ENCODE data around the gene FAH. TPM values are rescaled to one million over a fixed set of nuclear protein-coding genes. Genes with fewer than 3 reads are reported as not detected.

The FAH gene
- total RNA-seq, 3 donors from 2014 or later: 19.1 to 21.9 (median 20.0) TPM

DNA sequence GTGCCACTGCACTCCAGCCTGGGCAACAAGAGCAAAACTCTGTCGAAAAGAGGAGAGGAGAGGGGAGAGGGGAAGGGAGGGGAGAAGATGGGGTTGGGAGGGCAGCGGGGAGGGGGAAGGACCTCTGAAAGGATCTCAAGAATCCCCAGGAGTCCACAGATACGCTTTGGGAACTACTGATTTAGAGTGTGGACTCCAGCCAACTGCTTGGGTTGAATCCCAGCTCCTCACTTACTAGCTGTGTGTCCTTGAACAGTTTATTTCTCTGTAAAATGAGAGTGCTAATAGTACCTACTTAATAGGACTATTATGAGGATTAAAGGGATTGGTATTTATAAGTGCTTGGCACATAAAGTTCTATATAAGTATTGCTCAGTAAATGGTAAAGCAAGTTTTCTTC lies 45.0 kb upstream of the FAH start:
- intact Hi-C loops (cut with DNase I, micrococcal nuclease): no loop called here
- peaks cover 11% of the 10 kb centered on the region for H3K4me1 ChIP-seq (ENCODE audit: low read depth)

GRCh38 chr15:80109388-80109787 lies 43.4 kb upstream of the FAH start:
- Histone ChIP-seq H3K4me1 (ENCODE audit: low read depth) (peaks cover 10% of the 10 kb centered on the region), H3K4me3 (no peak overlapping the region), H3K9me3 (no peaks in the 10 kb centered on the region), H3K36me3 (ENCODE audit: low read depth) (no peaks in the 10 kb centered on the region)
- intact Hi-C loops (cut with DNase I, micrococcal nuclease): no loop called here
- DNase-seq (no peak), ATAC-seq (no peak)
- TF ChIP-seq, protein P1, sequence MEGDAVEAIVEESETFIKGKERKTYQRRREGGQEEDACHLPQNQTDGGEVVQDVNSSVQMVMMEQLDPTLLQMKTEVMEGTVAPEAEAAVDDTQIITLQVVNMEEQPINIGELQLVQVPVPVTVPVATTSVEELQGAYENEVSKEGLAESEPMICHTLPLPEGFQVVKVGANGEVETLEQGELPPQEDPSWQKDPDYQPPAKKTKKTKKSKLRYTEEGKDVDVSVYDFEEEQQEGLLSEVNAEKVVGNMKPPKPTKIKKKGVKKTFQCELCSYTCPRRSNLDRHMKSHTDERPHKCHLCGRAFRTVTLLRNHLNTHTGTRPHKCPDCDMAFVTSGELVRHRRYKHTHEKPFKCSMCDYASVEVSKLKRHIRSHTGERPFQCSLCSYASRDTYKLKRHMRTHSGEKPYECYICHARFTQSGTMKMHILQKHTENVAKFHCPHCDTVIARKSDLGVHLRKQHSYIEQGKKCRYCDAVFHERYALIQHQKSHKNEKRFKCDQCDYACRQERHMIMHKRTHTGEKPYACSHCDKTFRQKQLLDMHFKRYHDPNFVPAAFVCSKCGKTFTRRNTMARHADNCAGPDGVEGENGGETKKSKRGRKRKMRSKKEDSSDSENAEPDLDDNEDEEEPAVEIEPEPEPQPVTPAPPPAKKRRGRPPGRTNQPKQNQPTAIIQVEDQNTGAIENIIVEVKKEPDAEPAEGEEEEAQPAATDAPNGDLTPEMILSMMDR (IDR thresholded peaks at IDR 0.05): no peak

More for the DNA sequence above, 45.0 kb upstream of the FAH start:
- no peaks in the 10 kb centered on the region for H3K9me3 ChIP-seq
- H3K4me3 ChIP-seq: no peak overlapping the region
- ATAC-seq: no peak
- H3K36me3 ChIP-seq (ENCODE audit: low read depth): no peaks in the 10 kb centered on the region
- no peak for DNase-seq
- TF ChIP-seq, protein P1 (IDR thresholded peaks at IDR 0.05): no peak

DNA sequence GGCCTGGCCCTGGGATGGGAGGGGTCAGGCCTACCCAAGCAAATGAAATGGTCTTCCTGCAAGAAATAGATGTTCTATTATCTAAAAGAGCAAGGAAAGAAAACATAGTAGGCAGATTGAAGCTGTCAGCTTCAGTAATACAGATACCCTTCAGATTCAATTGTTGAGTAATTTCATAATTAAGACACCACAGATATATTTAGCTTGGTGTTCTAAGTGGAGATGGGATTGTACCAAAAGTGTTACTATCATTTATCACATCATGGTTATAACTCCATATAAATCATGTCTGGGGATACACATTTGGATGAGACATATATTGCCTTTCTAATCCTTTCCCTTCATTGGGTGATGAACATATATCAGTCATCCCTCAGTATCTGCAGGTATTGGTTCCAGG lies 41.9 kb upstream of the FAH start:
- no peaks in the 10 kb centered on the region for H3K4me1 ChIP-seq (ENCODE audit: low read depth)
- TF ChIP-seq, protein P1 (IDR thresholded peaks at IDR 0.05): no peak
- H3K36me3 ChIP-seq (ENCODE audit: low read depth): no peaks in the 10 kb centered on the region
- H3K4me3 ChIP-seq: no peak overlapping the region
- DNase-seq (no peak), ATAC-seq (no peak)
- intact Hi-C loops (cut with DNase I, micrococcal nuclease): no loop called here
- no peaks in the 10 kb centered on the region for H3K9me3 ChIP-seq

- ATAC-seq (peak; percentile 38), DNase-seq (no peak)
- intact Hi-C loops (cut with DNase I, micrococcal nuclease): no loop called here
- no peak overlapping the region for H3K4me3 ChIP-seq
- H3K9me3 ChIP-seq: no peaks in the 10 kb centered on the region
- H3K4me1 ChIP-seq (ENCODE audit: low read depth): no peaks in the 10 kb centered on the region
- TF ChIP-seq, protein P1 (IDR thresholded peaks at IDR 0.05): no peak
- no peaks in the 10 kb centered on the region for H3K36me3 ChIP-seq (ENCODE audit: low read depth)
Observed at GRCh38 chr15:80114114-80114513, 38.7 kb upstream of the FAH start.

GRCh38 chr15:80115021-80115420 lies 37.8 kb upstream of the FAH start:
- Histone ChIP-seq H3K36me3 (ENCODE audit: low read depth) (no peaks in the 10 kb centered on the region), H3K9me3 (no peaks in the 10 kb centered on the region), H3K4me1 (ENCODE audit: low read depth) (no peaks in the 10 kb centered on the region), H3K4me3 (no peak overlapping the region)
- DNase-seq (no peak), ATAC-seq (no peak)
- intact Hi-C loops (cut with DNase I, micrococcal nuclease): no loop called here
- TF ChIP-seq, protein P1 (IDR thresholded peaks at IDR 0.05): no peak

- Histone ChIP-seq H3K9me3 (no peaks in the 10 kb centered on the region), H3K4me3 (no peak overlapping the region), H3K4me1 (ENCODE audit: low read depth) (no peaks in the 10 kb centered on the region), H3K36me3 (ENCODE audit: low read depth) (no peaks in the 10 kb centered on the region)
- DNase-seq (no peak), ATAC-seq (no peak)
- intact Hi-C loops (cut with DNase I, micrococcal nuclease): no loop called here
- TF ChIP-seq, protein P1 (IDR thresholded peaks at IDR 0.05): no peak
Observed at GRCh38 chr15:80118956-80119355, 33.8 kb upstream of the FAH start.

All from mucosa of descending colon (tissue), 3 donors.